Stomach (tissue), 4 donors: ENCODE data around the gene GPRIN1.

Source experiments
- EP300 ChIP-seq: sonication (generic); formaldehyde crosslinking; IDR thresholded peaks from one replicate; pipeline ENCODE4 v1.6.1; 2017; ENCODE audit warnings: antibody characterized with exemption
- TF ChIP-seq, protein P1 (sequence below), 7 experiments: fragments of 450-650 bp in 4 of 7; fragments of 200-600 bp in 3 of 7; sonication (generic) in 3 of 7; IDR thresholded peaks; one replicate each; pipeline ENCODE4 v1.5.1; 2016 to 2019; ENCODE audit warnings: antibody characterized with exemption in 7 of 7, control low read depth in 2 of 7, mild to moderate bottlenecking in 1 of 7

DNA sequence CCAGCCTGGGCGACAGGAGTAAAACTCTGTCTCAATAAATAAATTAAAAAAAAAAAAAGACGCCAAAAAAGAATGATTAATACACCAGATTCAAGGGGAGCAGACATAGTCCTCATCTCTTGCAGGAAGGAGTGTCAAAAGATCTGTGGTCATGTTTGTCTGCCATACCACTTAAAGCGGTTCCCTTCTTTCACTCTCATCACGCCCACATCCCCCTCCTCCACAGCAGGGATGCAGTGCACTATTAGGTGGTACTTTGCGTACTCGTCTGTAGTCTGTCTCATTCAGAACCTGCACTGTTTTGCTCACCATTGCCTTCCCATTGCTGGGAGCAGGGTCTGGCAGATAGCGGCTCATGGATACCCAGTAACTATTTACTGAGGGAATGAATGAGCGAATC lies 49.6 kb downstream of the GPRIN1 start:
- TF ChIP-seq, protein P1, sequence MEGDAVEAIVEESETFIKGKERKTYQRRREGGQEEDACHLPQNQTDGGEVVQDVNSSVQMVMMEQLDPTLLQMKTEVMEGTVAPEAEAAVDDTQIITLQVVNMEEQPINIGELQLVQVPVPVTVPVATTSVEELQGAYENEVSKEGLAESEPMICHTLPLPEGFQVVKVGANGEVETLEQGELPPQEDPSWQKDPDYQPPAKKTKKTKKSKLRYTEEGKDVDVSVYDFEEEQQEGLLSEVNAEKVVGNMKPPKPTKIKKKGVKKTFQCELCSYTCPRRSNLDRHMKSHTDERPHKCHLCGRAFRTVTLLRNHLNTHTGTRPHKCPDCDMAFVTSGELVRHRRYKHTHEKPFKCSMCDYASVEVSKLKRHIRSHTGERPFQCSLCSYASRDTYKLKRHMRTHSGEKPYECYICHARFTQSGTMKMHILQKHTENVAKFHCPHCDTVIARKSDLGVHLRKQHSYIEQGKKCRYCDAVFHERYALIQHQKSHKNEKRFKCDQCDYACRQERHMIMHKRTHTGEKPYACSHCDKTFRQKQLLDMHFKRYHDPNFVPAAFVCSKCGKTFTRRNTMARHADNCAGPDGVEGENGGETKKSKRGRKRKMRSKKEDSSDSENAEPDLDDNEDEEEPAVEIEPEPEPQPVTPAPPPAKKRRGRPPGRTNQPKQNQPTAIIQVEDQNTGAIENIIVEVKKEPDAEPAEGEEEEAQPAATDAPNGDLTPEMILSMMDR (IDR thresholded peaks at IDR 0.05): no peak
- TF ChIP-seq EP300: no peak
